Prostate gland (tissue), 2 donors: ENCODE results near the gene SLC35F3. TPM values are rescaled to one million over a fixed set of nuclear protein-coding genes. Genes with fewer than 3 reads are reported as not detected.

Experiments used
- DNase-seq: peaks from one replicate; pipeline ENCODE4 v3.0.0-alpha.2; 2019; ENCODE audit warnings: low spot score
- H3K27ac ChIP-seq, 2 donors: fragments of 200-600 bp; sonication (generic); 2 replicates each; pipeline ENCODE4 v1.5.1; 2017 to 2019
- H3K27me3 ChIP-seq: fragments of 200-600 bp; sonication (generic); replicated peaks from 2 replicates; pipeline ENCODE4 v1.5.1; 2019; ENCODE audit not compliant: insufficient read depth
- H3K36me3 ChIP-seq, 2 donors: fragments of 200-600 bp; sonication (generic); 1 replicate in 1 of 2; 2 replicates in 1 of 2; pipeline versions ENCODE4 v1.5.1 to v1.8.1; 2017 to 2019
- H3K4me1 ChIP-seq: fragments of 200-600 bp; sonication (generic); replicated peaks from 2 replicates; pipeline ENCODE4 v1.5.1; 2019
- H3K4me3 ChIP-seq, 2 donors: fragments of 200-600 bp; sonication (generic); 2 replicates each; pipeline ENCODE4 v1.5.1; 2017 to 2019
- H3K9me3 ChIP-seq: fragments of 200-600 bp; sonication (generic); 2 replicates; pipeline ENCODE4 v1.5.1; 2017
- POLR2A ChIP-seq: fragments of 450-650 bp; IDR thresholded peaks from one replicate; pipeline ENCODE4 v1.6.1; 2016; ENCODE audit warnings: antibody characterized with exemption, mild to moderate bottlenecking
- POLR2AphosphoS5 ChIP-seq: sonication (generic); formaldehyde crosslinking; IDR thresholded peaks from one replicate; pipeline ENCODE4 v1.6.1; 2017; ENCODE audit warnings: antibody characterized with exemption
- WGBS: methylation state at CpG from one replicate; pipeline ENCODE4 v1.1.5; 2018; 5-methylcytosine and 5-hydroxymethylcytosine counted together
- intact Hi-C: fragments of 100-400 bp; cut with DNase I; formaldehyde crosslinking; loops from one replicate; pipeline ENCODE4 v1.14.2; 2022
- total RNA-seq, 2 donors: library from RNA; depleted of rRNA; stranded (reverse); fragments of >200 nt; gene quantifications; one replicate each; pipeline ENCODE4 v1.1.0, GENCODE V29; 2016
- TF ChIP-seq, protein P1 (sequence below), 4 experiments: fragments of 200-600 bp in 2 of 4; fragments of 450-650 bp in 2 of 4; sonication (generic) in 2 of 4; IDR thresholded peaks; 1 replicate in 3 of 4; 2 replicates in 1 of 4; pipeline ENCODE4 v1.5.1; 2016 to 2019; ENCODE audit warnings: antibody characterized with exemption in 4 of 4, mild to moderate bottlenecking in 2 of 4, moderate library complexity in 2 of 4

Gene SLC35F3
- total RNA-seq, 2 donors from 2014 or later = 0.34 to 0.64 TPM

DNA sequence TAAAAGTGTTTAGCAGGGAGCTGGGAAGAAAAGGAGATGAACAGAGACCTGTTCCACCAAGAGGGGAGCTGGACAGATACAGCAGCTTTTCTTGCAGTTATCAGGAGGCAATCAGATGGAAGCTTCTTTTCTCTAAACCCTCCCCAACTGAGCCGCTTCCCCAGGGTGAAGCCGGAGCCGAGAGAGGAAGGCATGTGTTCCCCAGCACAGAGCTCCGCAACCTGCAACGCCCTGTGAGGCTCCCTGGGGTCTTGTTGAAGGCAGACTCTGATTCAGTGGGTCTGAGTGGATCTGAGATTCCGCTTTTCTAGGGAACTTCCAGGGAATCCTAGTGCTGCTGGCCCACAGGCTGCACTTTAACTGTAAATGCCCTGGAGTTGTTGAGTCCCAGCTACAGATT is 329.7 kb downstream of the SLC35F3 start:
- 66% methylated on average over 6 of the region's 6 CpGs for WGBS
- no peak for DNase-seq
- TF ChIP-seq, protein P1, sequence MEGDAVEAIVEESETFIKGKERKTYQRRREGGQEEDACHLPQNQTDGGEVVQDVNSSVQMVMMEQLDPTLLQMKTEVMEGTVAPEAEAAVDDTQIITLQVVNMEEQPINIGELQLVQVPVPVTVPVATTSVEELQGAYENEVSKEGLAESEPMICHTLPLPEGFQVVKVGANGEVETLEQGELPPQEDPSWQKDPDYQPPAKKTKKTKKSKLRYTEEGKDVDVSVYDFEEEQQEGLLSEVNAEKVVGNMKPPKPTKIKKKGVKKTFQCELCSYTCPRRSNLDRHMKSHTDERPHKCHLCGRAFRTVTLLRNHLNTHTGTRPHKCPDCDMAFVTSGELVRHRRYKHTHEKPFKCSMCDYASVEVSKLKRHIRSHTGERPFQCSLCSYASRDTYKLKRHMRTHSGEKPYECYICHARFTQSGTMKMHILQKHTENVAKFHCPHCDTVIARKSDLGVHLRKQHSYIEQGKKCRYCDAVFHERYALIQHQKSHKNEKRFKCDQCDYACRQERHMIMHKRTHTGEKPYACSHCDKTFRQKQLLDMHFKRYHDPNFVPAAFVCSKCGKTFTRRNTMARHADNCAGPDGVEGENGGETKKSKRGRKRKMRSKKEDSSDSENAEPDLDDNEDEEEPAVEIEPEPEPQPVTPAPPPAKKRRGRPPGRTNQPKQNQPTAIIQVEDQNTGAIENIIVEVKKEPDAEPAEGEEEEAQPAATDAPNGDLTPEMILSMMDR (IDR thresholded peaks at IDR 0.05) = no peak
- no peak for TF ChIP-seq POLR2AphosphoS5
- no peak for TF ChIP-seq POLR2A
- Histone ChIP-seq H3K4me3 (no peak overlapping the region), H3K27me3 (no peaks in the 10 kb centered on the region), H3K27ac (no peak overlapping the region), H3K4me1 (no peaks in the 10 kb centered on the region), H3K36me3 (no peaks in the 10 kb centered on the region), H3K9me3 (no peaks in the 10 kb centered on the region)
- intact Hi-C loops = no loop called here

DNA sequence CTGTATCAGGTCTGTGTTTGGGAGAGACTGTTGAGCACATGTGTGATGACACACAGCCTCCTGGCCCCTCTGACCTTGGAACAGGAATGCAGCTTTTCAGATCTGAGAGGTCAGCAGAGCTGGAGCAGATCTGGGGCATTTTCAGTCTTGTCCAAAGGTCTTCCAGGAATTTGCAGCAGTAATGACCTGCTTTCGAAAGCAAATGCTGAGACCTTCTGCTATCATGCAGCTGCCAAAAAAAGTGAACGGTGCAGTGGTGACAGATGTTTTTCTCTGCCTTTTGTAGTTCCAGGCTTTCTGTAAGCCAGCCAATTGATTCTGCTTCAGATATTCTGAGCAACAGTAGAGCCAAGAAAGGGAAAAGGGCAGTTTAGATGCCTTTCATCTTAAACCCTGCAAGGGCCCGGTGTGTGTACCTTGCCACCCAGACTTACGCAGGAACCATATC is 331.0 kb downstream of the SLC35F3 start:
- intact Hi-C loops = no loop called here
- no peaks in the 10 kb centered on the region for H3K4me1 ChIP-seq
- no peak for DNase-seq
- no peaks in the 10 kb centered on the region for H3K9me3 ChIP-seq
- no peak overlapping the region for H3K4me3 ChIP-seq
- no peaks in the 10 kb centered on the region for H3K36me3 ChIP-seq
- 22% methylated on average over 4 of the region's 4 CpGs for WGBS
- no peak overlapping the region for H3K27ac ChIP-seq
- TF ChIP-seq, protein P1 (IDR thresholded peaks at IDR 0.05) = no peak
- no peak for TF ChIP-seq POLR2AphosphoS5
- no peak for TF ChIP-seq POLR2A
- H3K27me3 ChIP-seq = no peaks in the 10 kb centered on the region

DNA sequence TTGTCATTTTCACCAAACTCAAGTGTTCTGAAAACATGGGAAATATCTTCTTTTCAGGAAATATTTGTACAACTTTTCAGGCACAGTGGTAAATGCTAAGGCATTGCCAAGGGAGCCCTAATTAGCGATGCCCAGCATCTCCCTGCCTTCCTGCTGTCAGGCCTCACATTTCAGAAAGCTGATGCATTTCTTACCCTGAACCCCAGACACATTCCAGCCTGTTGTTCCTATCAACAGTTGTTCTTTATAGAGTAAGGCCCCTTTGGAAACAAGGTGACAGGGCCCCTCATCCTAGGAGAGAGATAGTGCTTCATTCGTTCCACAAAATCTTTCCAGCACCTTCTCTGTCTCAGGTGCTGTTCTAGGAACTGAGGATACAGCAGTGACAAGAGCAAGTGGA is 332.9 kb downstream of the SLC35F3 start:
- 93% methylated on average over 2 of the region's 2 CpGs for WGBS
- Histone ChIP-seq H3K27ac (no peak overlapping the region), H3K36me3 (no peaks in the 10 kb centered on the region), H3K4me1 (no peaks in the 10 kb centered on the region), H3K4me3 (no peak overlapping the region), H3K9me3 (no peaks in the 10 kb centered on the region), H3K27me3 (no peaks in the 10 kb centered on the region)
- DNase-seq = no peak
- no peak for TF ChIP-seq POLR2AphosphoS5
- no peak for TF ChIP-seq POLR2A
- TF ChIP-seq, protein P1 (IDR thresholded peaks at IDR 0.05) = no peak
- intact Hi-C loops = no loop called here

DNA sequence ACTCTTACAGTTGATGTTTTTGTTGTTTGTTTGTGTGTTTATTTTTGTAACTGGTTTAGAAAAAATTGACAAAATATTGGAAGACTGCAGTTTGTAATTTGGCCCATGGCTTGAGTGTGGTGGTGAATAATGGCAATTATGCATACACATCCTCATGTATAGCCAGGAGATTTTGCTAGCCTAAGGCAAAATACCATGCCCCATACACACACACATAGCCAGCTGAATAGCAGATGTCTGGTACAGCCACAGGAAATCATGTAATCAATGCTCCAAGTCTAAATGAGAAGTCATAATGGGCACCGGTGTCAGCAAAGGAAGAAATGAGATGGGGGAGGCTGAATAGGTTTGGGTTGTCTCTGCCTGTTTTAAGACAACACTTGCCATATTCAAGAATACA is 333.6 kb downstream of the SLC35F3 start:
- no peak overlapping the region for H3K4me3 ChIP-seq
- no peaks in the 10 kb centered on the region for H3K27me3 ChIP-seq
- no peak overlapping the region for H3K27ac ChIP-seq
- 91% methylated on average over 1 of the region's 1 CpG for WGBS
- H3K36me3 ChIP-seq = no peaks in the 10 kb centered on the region
- intact Hi-C loops = no loop called here
- no peaks in the 10 kb centered on the region for H3K9me3 ChIP-seq
- H3K4me1 ChIP-seq = no peaks in the 10 kb centered on the region
- DNase-seq = no peak
- TF ChIP-seq POLR2AphosphoS5 (no peak), POLR2A (no peak)
- TF ChIP-seq, protein P1 (IDR thresholded peaks at IDR 0.05) = no peak

DNA sequence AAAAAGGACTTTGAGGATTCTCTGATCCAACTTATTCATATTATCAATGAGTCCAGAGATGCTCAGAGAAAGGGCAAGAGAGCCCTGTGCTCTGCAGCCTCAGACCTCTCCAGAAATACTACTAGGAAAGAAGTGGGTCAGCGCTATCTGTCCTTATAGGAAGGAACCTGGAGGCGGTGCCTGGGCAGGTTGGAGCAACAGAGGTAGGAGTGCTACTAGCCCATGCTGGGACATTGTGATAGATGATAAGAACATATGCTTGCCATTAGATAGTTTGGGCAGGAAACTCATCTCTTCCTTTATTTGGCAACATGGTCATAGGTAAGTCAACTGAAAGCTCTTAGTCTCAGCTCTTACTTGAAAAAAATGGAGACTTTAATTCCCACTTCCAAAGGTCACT is 335.0 kb downstream of the SLC35F3 start:
- intact Hi-C loops = no loop called here
- Histone ChIP-seq H3K4me3 (no peak overlapping the region), H3K4me1 (no peaks in the 10 kb centered on the region), H3K27ac (no peak overlapping the region), H3K9me3 (no peaks in the 10 kb centered on the region), H3K36me3 (no peaks in the 10 kb centered on the region), H3K27me3 (no peaks in the 10 kb centered on the region)
- DNase-seq = no peak
- TF ChIP-seq, protein P1 (IDR thresholded peaks at IDR 0.05) = no peak
- no peak for TF ChIP-seq POLR2A
- 93% methylated on average over 2 of the region's 2 CpGs for WGBS
